ENCODE results near the gene ACTR8. TPM values are rescaled to one million over a fixed set of nuclear protein-coding genes. Genes with fewer than 3 reads are reported as not detected.

ACTR8 gene
- total RNA-seq, 6 experiments from 2014 or later: 6.7 to 12.0 (median 9.6) TPM

DNA sequence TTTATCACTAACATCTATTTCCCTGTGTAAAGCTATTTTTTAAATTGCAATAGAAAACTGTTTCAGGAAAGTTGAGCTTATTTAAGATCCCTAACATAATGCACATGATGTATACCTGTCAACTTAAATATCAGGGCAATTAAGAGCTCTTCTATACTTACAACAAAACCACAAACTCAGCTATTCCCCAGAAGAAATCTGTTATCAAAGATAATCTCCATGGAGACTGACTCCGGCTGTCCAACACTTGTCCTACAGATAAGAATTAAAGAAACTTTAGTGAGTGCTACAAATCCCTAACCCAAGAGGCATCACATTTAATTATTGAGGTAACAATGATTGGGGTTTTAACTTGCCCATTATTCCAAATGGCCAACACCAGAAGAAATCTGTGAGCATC, 6.3 kb upstream of the ACTR8 start:
- intact Hi-C loops (cut with DNase I): no loop called here
- ATAC-seq: no peak
- no peak for TF ChIP-seq POLR2A (IDR thresholded peaks at IDR 0.05)
- TF ChIP-seq, protein P1, sequence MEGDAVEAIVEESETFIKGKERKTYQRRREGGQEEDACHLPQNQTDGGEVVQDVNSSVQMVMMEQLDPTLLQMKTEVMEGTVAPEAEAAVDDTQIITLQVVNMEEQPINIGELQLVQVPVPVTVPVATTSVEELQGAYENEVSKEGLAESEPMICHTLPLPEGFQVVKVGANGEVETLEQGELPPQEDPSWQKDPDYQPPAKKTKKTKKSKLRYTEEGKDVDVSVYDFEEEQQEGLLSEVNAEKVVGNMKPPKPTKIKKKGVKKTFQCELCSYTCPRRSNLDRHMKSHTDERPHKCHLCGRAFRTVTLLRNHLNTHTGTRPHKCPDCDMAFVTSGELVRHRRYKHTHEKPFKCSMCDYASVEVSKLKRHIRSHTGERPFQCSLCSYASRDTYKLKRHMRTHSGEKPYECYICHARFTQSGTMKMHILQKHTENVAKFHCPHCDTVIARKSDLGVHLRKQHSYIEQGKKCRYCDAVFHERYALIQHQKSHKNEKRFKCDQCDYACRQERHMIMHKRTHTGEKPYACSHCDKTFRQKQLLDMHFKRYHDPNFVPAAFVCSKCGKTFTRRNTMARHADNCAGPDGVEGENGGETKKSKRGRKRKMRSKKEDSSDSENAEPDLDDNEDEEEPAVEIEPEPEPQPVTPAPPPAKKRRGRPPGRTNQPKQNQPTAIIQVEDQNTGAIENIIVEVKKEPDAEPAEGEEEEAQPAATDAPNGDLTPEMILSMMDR (IDR thresholded peaks at IDR 0.05): no peak
- Histone ChIP-seq H3K36me3 (peaks cover 0 to 42% (median 25%) of the 10 kb centered on the region in 4 donors), H3K4me3 (no peak overlapping the region), H3K27ac (no peak overlapping the region), H3K27me3 (no peaks in the 10 kb centered on the region), H3K4me1 (peaks cover 0 to 19% (median 7%) of the 10 kb centered on the region in 4 donors), H3K9me3 (no peaks in the 10 kb centered on the region)
- WGBS (ENCODE audit: insufficient coverage, low coverage, low lambda C conversion rate, missing lambda C conversion rate): 82% methylated on average over 1 of the region's 1 CpG
- no peak for DNase-seq

DNA sequence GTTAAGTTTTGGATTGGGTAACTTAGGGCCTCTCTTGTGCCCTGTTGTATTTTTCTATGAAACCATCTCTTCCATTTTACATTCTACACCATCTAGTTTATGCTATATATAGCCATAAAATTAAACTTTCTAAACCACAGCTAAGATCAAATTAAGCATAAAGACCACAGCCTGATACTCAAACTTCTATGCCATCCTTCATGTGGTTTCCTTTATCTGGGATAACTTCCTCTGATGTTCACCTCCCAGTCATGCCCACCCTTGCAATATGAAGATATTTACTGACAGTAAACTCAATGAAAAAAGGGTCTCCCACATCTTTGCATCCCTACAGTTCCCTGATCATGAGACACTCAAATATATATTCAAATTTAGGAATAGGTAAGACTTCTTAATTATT, 5.5 kb upstream of the ACTR8 start:
- no peak overlapping the region for H3K27ac ChIP-seq
- no peak for DNase-seq
- H3K4me1 ChIP-seq: peaks cover 0 to 19% (median 7%) of the 10 kb centered on the region in 4 donors
- H3K36me3 ChIP-seq: peaks cover 0 to 42% (median 25%) of the 10 kb centered on the region in 4 donors
- H3K27me3 ChIP-seq: no peaks in the 10 kb centered on the region
- no peak for ATAC-seq
- no peaks in the 10 kb centered on the region for H3K9me3 ChIP-seq
- intact Hi-C loops (cut with DNase I): no loop called here
- no peak overlapping the region for H3K4me3 ChIP-seq
- TF ChIP-seq, protein P1 (IDR thresholded peaks at IDR 0.05): no peak
- TF ChIP-seq POLR2A (IDR thresholded peaks at IDR 0.05): no peak

DNA sequence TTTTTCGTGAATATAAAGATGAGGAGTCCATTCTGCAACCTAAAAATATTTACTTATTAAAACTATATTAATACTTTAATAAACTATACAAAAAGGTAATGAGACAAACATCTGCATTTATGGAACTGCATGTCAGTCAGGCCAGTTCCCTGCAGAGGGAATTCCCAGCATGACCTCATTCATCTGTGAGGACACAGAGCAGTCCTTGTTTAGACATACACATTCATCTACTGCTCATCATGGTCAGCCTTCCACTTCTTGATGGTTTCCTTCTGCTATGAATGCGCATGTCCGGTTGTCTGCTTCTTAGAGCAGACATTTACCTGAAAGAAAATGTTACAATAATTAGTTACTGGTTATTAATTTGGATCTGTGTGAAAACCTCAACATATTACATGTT, 3.3 kb upstream of the ACTR8 start:
- intact Hi-C loops (cut with DNase I): no loop called here
- H3K27me3 ChIP-seq: no peaks in the 10 kb centered on the region
- 86% methylated on average over 3 of the region's 3 CpGs for WGBS (ENCODE audit: insufficient coverage, low coverage, low lambda C conversion rate, missing lambda C conversion rate)
- DNase-seq: no peak
- H3K4me1 ChIP-seq: peaks cover 0 to 23% (median 3%) of the 10 kb centered on the region in 4 donors
- TF ChIP-seq, protein P1 (IDR thresholded peaks at IDR 0.05): no peak
- no peak for TF ChIP-seq POLR2A (IDR thresholded peaks at IDR 0.05)
- H3K9me3 ChIP-seq: no peaks in the 10 kb centered on the region
- H3K36me3 ChIP-seq: peaks cover 0 to 42% (median 25%) of the 10 kb centered on the region in 4 donors
- H3K4me3 ChIP-seq: no peak overlapping the region
- ATAC-seq: peak in 1 of 4 donors; percentile 10
- no peak overlapping the region for H3K27ac ChIP-seq

DNA sequence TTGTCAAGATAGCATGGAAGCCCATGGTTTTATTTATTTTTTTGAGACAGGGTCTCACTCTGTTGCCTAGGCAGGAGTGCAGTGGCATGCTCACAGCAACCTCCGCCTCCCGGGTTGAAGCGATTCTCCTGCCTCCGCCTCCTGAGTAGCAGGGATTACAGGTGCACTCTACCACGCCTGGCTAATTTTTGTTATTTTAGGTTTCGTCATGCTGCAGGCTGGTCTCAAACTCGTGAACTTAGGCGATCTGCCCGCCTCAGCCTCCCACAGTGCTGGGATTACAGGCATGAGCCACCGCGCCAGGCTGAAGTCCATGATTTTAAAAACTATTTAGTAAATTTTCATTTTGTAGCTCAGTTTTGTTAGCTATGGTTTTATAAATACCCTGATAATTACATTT, 2.7 kb upstream of the ACTR8 start:
- DNase-seq (no peak), ATAC-seq (no peak)
- 91% methylated on average over 11 of the region's 11 CpGs for WGBS (ENCODE audit: insufficient coverage, low coverage, low lambda C conversion rate, missing lambda C conversion rate)
- Histone ChIP-seq H3K4me3 (no peak overlapping the region), H3K36me3 (peaks cover 0 to 44% (median 25%) of the 10 kb centered on the region in 4 donors), H3K27ac (no peak overlapping the region), H3K27me3 (no peaks in the 10 kb centered on the region), H3K9me3 (no peaks in the 10 kb centered on the region), H3K4me1 (peaks cover 0 to 19% (median under 1%) of the 10 kb centered on the region in 4 donors)
- TF ChIP-seq, protein P1 (IDR thresholded peaks at IDR 0.05): no peak
- TF ChIP-seq POLR2A (IDR thresholded peaks at IDR 0.05): no peak
- intact Hi-C loops (cut with DNase I): no loop called here

DNA sequence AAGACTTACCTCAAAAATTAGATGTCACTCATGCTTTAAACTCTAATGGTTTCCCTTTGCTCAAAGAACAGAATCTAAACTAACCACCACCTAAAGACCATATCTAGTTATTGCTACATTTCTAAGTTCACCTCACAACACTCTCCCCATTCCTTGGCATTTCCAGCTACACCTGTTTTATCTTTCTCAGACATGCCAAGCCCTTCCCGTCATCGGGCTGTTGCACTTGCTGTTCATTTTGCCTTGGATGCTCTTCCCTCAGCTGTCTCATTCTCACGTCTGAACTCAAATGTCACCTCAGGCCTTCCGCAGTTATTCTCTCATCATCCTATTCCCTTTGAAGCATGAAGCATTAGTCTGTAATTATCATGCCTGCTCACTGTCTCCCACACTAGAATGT, 1.1 kb upstream of the ACTR8 start:
- H3K36me3 ChIP-seq: peaks cover 0 to 60% (median 33%) of the 10 kb centered on the region in 4 donors
- no peaks in the 10 kb centered on the region for H3K9me3 ChIP-seq
- ATAC-seq (no peak), DNase-seq (no peak)
- WGBS (ENCODE audit: insufficient coverage, low coverage, low lambda C conversion rate, missing lambda C conversion rate): 91% methylated on average over 4 of the region's 4 CpGs
- no peaks in the 10 kb centered on the region for H3K27me3 ChIP-seq
- intact Hi-C loops (cut with DNase I): no loop called here
- H3K27ac ChIP-seq: no peak overlapping the region
- no peak for TF ChIP-seq POLR2A (IDR thresholded peaks at IDR 0.05)
- TF ChIP-seq, protein P1 (IDR thresholded peaks at IDR 0.05): no peak
- no peak overlapping the region for H3K4me3 ChIP-seq
- peaks cover 0 to 13% (median 0%) of the 10 kb centered on the region in 4 donors for H3K4me1 ChIP-seq
